K562 (cell line): Measurements from ENCODE around the gene ECM1. TPM values are rescaled to one million over a fixed set of nuclear protein-coding genes. Genes with fewer than 3 reads are reported as not detected.

Experiments
- CEBPG ChIP-seq, 3 experiments: fragments of 200-800 bp in 1 of 3; sonication (Bioruptor generic) in 1 of 3; sonication (generic) in 1 of 3; formaldehyde crosslinking in 1 of 3; IDR thresholded peaks in 2 of 3; conservative IDR thresholded peaks in 1 of 3; 2 replicates each; pipeline versions ENCODE4 v1.6.1 to v1.8.0; 2016 to 2022; ENCODE audit warnings: missing compliant biosample characterization in 2 of 3, missing genetic modification characterization in 2 of 3, mild to moderate bottlenecking in 1 of 3, missing genetic modification reagents in 1 of 3
- EGR1 ChIP-seq: fragments of 450-650 bp; conservative IDR thresholded peaks from 2 replicates; pipeline ENCODE4 v1.6.1; 2017; ENCODE audit warnings: mild to moderate bottlenecking
- EP400 ChIP-seq: fragments of 450-650 bp; IDR thresholded peaks from 2 replicates; pipeline ENCODE4 v1.6.1; 2017; ENCODE audit warnings: antibody characterized with exemption, mild to moderate bottlenecking, moderate library complexity
- ERF ChIP-seq: fragments of 450-650 bp; formaldehyde crosslinking; IDR thresholded peaks from 2 replicates; pipeline ENCODE4 v1.4.0; 2020; ENCODE audit warnings: mild to moderate bottlenecking, mixed read lengths
- ETS1 ChIP-seq: conservative IDR thresholded peaks from 2 replicates; pipeline ENCODE4 v1.6.1; 2011; ENCODE audit warnings: low read depth, mild to moderate bottlenecking, low read length; ENCODE audit not compliant: control insufficient read depth
- KDM1A ChIP-seq, 2 experiments: fragments of 450-650 bp; IDR thresholded peaks; 2 replicates each; pipeline ENCODE4 v1.6.1; 2016; ENCODE audit warnings: mild to moderate bottlenecking in 2 of 2
- KLF10 ChIP-seq: fragments of 250-450 bp; sonication (Bioruptor Pico); IDR thresholded peaks from 2 replicates; pipeline ENCODE4 v1.6.1; 2021; ENCODE audit warnings: matching md5 sums
- NR4A1 ChIP-seq, 2 experiments: fragments of 250-450 bp in 1 of 2; fragments of 450-650 bp in 1 of 2; sonication (Bioruptor Pico) in 1 of 2; IDR thresholded peaks; 2 replicates each; pipeline versions ENCODE4 v1.4.0 to v1.6.1; 2016 to 2020; ENCODE audit warnings: mild to moderate bottlenecking in 2 of 2, missing compliant biosample characterization in 1 of 2, missing genetic modification characterization in 1 of 2, moderate library complexity in 1 of 2
- POLR2AphosphoS2 ChIP-seq: IDR thresholded peaks from 2 replicates; pipeline ENCODE4 v1.6.1; 2012; ENCODE audit warnings: low read length, improper control_type of control experiment
- PRMT5 ChIP-seq: sonication (generic); formaldehyde crosslinking; IDR thresholded peaks from 2 replicates; pipeline ENCODE4 v1.5.0; 2020; ENCODE audit warnings: missing genetic modification reagents
- RBFOX2 ChIP-seq: fragments of 200-400 bp; formaldehyde crosslinking; IDR thresholded peaks from 2 replicates; pipeline ENCODE4 v1.6.1; 2017; ENCODE audit warnings: low read depth, mild to moderate bottlenecking, low read length, moderate library complexity
- TAF1 ChIP-seq: IDR thresholded peaks from 2 replicates; pipeline ENCODE4 v1.6.1; 2011; ENCODE audit warnings: mild to moderate bottlenecking, low read length, moderate library complexity; ENCODE audit not compliant: insufficient read depth, control insufficient read depth, severe bottlenecking; ENCODE audit errors: extremely low read depth
- TBP ChIP-seq: optimal IDR thresholded peaks from 2 replicates; pipeline ENCODE3; 2011; ENCODE audit warnings: low read depth, low read length, improper control_type of control experiment
- TOE1 ChIP-seq, 2 experiments: fragments of 450-650 bp in 1 of 2; sonication (generic) in 1 of 2; formaldehyde crosslinking in 1 of 2; IDR thresholded peaks; 2 replicates each; pipeline versions ENCODE4 v1.7.1 to v1.8.0; 2016 to 2022; ENCODE audit warnings: borderline replicate concordance in 2 of 2, mild to moderate bottlenecking in 2 of 2, antibody characterized with exemption in 1 of 2, inconsistent platforms in 1 of 2, low read depth in 1 of 2, missing genetic modification reagents in 1 of 2, moderate library complexity in 1 of 2
- ZNF212 ChIP-seq: fragments of 450-650 bp; formaldehyde crosslinking; IDR thresholded peaks from 2 replicates; pipeline ENCODE4 v1.4.0; 2020; ENCODE audit warnings: mild to moderate bottlenecking
- ZNF395 ChIP-seq: fragments of 200-800 bp; sonication (Bioruptor generic); IDR thresholded peaks from 2 replicates; pipeline ENCODE4 v1.6.1; 2017; ENCODE audit warnings: missing genetic modification characterization, missing compliant biosample characterization
- ZNF717 ChIP-seq: fragments of 250-450 bp; sonication (Bioruptor Pico); IDR thresholded peaks from 2 replicates; pipeline ENCODE4 v1.5.0; 2021
- polyA plus RNA-seq, 8 experiments: library from polyadenylated mRNA; depleted of rRNA in 4 of 8; stranded (reverse) in 5 of 8; unstranded in 3 of 8; fragments of >200 nt; fragmentation: Nextera tagmentation in 2 of 8; fragmentation: Illumina TruSeq in 1 of 8; extraction: Ambion mirVana in 2 of 8; extraction: Trizol in 1 of 8; gene quantifications; 2 replicates each; pipeline versions ENCODE4 v1.2.1 to v1.2.3, GENCODE V29; 2011 to 2014; ENCODE audit warnings: inconsistent platforms in 1 of 8, missing spikeins in 1 of 8
- total RNA-seq, 7 experiments: library from RNA; depleted of rRNA in 6 of 7; stranded (reverse); fragments of >200 nt in 6 of 7; fragmentation: Illumina TruSeq in 2 of 7; extraction: Trizol in 2 of 7; gene quantifications; 2 replicates each; pipeline versions ENCODE4 v1.2.1 to v1.2.3, GENCODE V29; 2011 to 2021; ENCODE audit warnings: low replicate concordance in 1 of 7
- TF ChIP-seq, protein P1 (sequence below), 3 experiments: fragments of 200-800 bp in 1 of 3; fragments of 250-450 bp in 1 of 3; fragments of 450-650 bp in 1 of 3; sonication (Bioruptor Pico) in 1 of 3; sonication (Bioruptor generic) in 1 of 3; formaldehyde crosslinking in 1 of 3; IDR thresholded peaks; 2 replicates each; pipeline versions ENCODE4 v1.6.1 to v1.8.0; 2016 to 2022; ENCODE audit warnings: mild to moderate bottlenecking in 2 of 3, missing genetic modification characterization in 2 of 3, missing compliant biosample characterization in 1 of 3, moderate library complexity in 1 of 3

ECM1 gene
- total and polyA plus RNA-seq, 9 of the 15 experiments (the other 6 are each of a cell fraction or from before 2014, with no cell fraction given) = 6.6 to 52.2 (median 12.8) TPM

GRCh38 chr1:150552128-150552910 is 44.4 kb downstream of the ECM1 start (continued):
- TF ChIP-seq PRMT5 (CRISPR knock-in tag) = no peak
- TF ChIP-seq CEBPG (CRISPR knock-in tag; IDR thresholded peaks at IDR 0.05) = peak; percentile 97
- TF ChIP-seq CEBPG (tag; conservative IDR thresholded peaks at IDR 0.05 in 1 of 2, IDR thresholded peaks at IDR 0.05 in 1 of 2) = peak; percentile 96
- TF ChIP-seq ZNF717 (CRISPR knock-in tag) = no peak
- TF ChIP-seq TBP = peak; percentile 38
- TF ChIP-seq ERF (CRISPR knock-in tag) = 0 out of 2 replicates have a peak, but pooled peaks have one; percentile 30
- no peak for TF ChIP-seq ZNF212 (CRISPR knock-in tag)
- peak; percentile 36; the same call in 1 of the 2 replicates for TF ChIP-seq EP400
- TF ChIP-seq NR4A1 (CRISPR knock-in tag; IDR thresholded peaks at IDR 0.05) = no peak
- no peak for TF ChIP-seq NR4A1 (tag; IDR thresholded peaks at IDR 0.05)
- peak; percentile 58; the same call in 1 of the 2 replicates for TF ChIP-seq ETS1
- 0 out of 2 replicates have a peak, but pooled peaks have one; percentile 45 for TF ChIP-seq ZNF395 (CRISPR knock-in tag)
- TF ChIP-seq, protein P1, sequence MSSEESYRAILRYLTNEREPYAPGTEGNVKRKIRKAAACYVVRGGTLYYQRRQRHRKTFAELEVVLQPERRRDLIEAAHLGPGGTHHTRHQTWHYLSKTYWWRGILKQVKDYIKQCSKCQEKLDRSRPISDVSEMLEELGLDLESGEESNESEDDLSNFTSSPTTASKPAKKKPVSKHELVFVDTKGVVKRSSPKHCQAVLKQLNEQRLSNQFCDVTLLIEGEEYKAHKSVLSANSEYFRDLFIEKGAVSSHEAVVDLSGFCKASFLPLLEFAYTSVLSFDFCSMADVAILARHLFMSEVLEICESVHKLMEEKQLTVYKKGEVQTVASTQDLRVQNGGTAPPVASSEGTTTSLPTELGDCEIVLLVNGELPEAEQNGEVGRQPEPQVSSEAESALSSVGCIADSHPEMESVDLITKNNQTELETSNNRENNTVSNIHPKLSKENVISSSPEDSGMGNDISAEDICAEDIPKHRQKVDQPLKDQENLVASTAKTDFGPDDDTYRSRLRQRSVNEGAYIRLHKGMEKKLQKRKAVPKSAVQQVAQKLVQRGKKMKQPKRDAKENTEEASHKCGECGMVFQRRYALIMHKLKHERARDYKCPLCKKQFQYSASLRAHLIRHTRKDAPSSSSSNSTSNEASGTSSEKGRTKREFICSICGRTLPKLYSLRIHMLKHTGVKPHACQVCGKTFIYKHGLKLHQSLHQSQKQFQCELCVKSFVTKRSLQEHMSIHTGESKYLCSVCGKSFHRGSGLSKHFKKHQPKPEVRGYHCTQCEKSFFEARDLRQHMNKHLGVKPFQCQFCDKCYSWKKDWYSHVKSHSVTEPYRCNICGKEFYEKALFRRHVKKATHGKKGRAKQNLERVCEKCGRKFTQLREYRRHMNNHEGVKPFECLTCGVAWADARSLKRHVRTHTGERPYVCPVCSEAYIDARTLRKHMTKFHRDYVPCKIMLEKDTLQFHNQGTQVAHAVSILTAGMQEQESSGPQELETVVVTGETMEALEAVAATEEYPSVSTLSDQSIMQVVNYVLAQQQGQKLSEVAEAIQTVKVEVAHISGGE (CRISPR knock-in tag; IDR thresholded peaks at IDR 0.05) = peak in 1 of 3 experiments; percentile 50; a peak in 1 of 6 replicates
- TF ChIP-seq POLR2AphosphoS2 = peak; percentile 76
- TF ChIP-seq EGR1 = peak; percentile 94
- TF ChIP-seq KLF10 (CRISPR knock-in tag) = no peak
- TF ChIP-seq TOE1 (IDR thresholded peaks at IDR 0.05; ENCODE audit: borderline replicate concordance) = peak; percentile 37; the same call in 1 of the 2 replicates
- TF ChIP-seq TOE1 (CRISPR knock-in tag; IDR thresholded peaks at IDR 0.05; ENCODE audit: borderline replicate concordance, low read depth) = no peak
- TF ChIP-seq RBFOX2 = peak; percentile 17; the same call in 1 of the 2 replicates
- peak; percentile 50 for TF ChIP-seq TAF1
- peak in 1 of 2 experiments; percentile 68; a peak in 2 of 4 replicates for TF ChIP-seq KDM1A (IDR thresholded peaks at IDR 0.05)
